ENCODE measurements around the gene PPAT.
"Not testable (repeated sequence)": the region's sequence is repeated elsewhere in the genome, so short reads cannot be mapped to it uniquely, and the experiment has no call there.

PPAT gene

DNA sequence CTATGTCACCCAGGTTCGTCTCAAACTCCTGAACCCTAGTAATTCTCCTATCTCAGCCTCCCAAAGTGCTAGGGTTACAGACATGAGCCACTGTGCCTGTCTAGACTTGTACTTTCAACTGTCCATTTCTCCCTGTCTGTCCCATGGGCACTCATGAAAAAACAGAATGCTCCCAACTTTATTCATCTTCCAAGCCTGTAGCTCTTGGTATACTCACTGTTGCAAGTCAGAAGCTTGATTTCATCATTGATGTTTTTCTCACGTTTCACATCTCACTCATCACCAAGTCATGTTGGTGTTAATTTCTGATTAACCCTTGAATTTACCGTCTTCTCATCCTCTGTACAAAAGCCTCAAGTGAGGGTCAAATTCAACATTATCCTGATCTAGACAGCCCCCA is 24.7 kb upstream of the PPAT start:
- Histone ChIP-seq H3K4me3 (no peak overlapping the region), H3K27ac (no peak overlapping the region)
- no peak for DNase-seq (ENCODE audit: low spot score)
- TF ChIP-seq, protein P1, sequence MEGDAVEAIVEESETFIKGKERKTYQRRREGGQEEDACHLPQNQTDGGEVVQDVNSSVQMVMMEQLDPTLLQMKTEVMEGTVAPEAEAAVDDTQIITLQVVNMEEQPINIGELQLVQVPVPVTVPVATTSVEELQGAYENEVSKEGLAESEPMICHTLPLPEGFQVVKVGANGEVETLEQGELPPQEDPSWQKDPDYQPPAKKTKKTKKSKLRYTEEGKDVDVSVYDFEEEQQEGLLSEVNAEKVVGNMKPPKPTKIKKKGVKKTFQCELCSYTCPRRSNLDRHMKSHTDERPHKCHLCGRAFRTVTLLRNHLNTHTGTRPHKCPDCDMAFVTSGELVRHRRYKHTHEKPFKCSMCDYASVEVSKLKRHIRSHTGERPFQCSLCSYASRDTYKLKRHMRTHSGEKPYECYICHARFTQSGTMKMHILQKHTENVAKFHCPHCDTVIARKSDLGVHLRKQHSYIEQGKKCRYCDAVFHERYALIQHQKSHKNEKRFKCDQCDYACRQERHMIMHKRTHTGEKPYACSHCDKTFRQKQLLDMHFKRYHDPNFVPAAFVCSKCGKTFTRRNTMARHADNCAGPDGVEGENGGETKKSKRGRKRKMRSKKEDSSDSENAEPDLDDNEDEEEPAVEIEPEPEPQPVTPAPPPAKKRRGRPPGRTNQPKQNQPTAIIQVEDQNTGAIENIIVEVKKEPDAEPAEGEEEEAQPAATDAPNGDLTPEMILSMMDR (IDR thresholded peaks at IDR 0.05): no peak

DNA sequence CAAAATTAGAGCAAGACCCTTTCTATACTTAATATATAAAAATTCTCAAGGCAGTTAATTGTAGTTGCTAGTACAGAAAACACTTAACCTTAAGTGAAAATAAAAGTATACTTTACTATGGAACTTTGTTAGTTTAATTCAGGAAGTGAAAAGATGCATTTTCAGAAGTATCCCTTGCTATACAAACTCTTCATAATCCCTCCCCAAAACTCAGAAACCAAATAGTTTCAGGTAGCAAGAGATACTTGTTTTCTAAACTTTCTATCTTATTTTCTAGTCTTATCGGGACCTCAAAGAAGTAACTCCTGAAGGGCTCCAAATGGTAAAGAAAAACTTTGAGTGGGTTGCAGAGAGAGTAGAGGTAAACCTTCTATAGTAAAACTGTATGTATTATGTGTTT is 14.9 kb upstream of the PPAT start:
- DNase-seq (ENCODE audit: low spot score): no peak
- Histone ChIP-seq H3K4me3 (no peak overlapping the region), H3K27ac (no peak overlapping the region)
- TF ChIP-seq, protein P1 (IDR thresholded peaks at IDR 0.05): no peak

DNA sequence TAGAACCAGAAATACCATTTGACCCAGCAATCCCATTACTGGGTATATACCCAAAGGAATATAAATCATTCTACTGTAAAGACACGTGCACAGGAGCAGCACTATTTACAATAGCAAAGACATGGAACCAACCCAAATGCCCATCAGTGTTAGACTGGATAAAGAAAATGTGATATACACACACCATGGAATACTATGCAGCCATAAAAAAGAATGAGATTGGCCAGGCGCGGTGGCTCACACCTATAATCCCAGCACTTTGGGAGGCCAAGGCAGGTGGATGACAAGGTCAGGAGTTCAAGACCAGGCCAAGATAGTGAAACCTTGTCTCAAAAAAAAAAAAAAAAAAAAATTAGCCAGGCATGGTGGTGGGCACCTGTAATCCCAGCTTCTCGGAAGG is 14.1 kb upstream of the PPAT start:
- H3K4me3 ChIP-seq; H3K27ac ChIP-seq; DNase-seq (ENCODE audit: low spot score): not testable (repeated sequence)

DNA sequence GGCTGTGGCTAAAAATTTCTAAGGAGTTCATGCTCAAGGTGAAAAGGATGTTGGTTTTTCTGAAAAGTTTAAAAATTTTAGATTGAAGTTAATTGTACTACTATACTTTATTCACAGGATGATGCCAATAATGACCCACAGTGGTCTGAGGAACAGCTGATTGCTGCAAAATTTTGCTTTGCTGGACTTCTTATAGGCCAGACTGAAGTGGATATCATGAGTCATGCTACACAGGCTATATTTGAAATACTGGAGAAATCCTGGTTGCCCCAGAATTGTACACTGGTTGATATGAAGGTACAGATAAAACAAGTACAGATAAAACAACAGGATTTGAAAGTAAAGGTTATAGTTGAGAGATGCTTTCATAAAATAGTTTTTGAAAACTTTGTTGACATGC is 12.9 kb upstream of the PPAT start:
- TF ChIP-seq, protein P1 (IDR thresholded peaks at IDR 0.05): no peak
- no peak for DNase-seq (ENCODE audit: low spot score)
- Histone ChIP-seq H3K27ac (no peak overlapping the region), H3K4me3 (no peak overlapping the region)

DNA sequence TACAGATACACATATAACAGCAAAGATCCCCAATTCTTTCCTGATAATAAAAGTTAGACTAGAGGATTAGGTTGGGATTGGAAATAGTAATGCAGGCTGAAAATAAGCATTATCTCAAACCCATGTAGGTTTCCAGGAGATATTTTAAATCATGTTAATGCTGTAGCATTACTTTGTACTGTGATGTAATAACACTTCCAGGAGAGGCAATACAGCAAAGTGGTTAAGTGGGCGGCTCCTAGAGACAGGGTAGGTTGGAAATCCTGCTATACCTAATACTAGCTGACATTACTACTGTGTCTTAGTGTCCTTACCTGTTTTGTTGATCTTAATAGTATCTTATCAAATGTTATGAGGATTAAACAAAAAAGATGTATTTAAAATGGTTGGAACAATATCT is 10.3 kb upstream of the PPAT start:
- no peak overlapping the region for H3K4me3 ChIP-seq
- TF ChIP-seq, protein P1 (IDR thresholded peaks at IDR 0.05): no peak
- no peak overlapping the region for H3K27ac ChIP-seq
- no peak for DNase-seq (ENCODE audit: low spot score)

DNA sequence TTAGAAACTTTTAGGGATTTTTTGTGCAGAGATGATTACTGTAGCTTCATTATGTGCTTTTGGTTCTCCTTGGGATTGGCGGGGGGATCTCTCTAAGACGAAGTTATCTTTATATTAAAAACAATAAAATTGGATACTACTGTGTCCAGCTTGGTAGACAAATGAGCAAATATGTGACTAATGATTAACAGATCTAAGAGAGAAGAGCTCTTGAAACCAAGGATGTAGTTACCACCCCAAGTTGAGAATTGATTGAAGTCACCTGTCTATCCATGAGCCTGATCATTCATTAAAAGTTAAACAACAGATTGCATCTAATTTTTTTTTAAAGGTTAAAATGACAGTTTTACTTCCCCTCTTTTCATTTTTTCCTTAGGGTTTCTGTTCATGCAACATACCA is 9.3 kb upstream of the PPAT start:
- no peak overlapping the region for H3K4me3 ChIP-seq
- no peak overlapping the region for H3K27ac ChIP-seq
- TF ChIP-seq, protein P1 (IDR thresholded peaks at IDR 0.05): no peak
- DNase-seq (ENCODE audit: low spot score): no peak

DNA sequence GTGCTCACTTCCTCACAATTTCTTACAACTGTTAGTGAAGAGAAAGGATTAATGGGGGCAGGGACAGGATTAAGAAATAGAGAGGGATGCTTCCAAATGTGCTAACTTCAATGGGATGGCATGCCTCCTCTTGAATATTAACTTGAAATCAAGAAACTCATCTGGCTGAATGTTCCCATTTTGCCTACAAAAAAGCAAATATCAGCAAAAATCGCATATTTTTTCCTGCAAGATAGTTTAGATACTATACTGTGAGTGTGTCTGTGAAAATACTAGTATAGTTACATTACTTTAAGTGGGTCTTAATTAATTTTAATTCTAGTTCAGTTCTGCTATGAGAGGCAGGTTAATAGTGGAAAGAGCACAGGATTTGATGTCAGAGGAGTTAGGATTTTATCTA is 5.6 kb upstream of the PPAT start:
- no peak for DNase-seq (ENCODE audit: low spot score)
- Histone ChIP-seq H3K4me3 (no peak overlapping the region), H3K27ac (no peak overlapping the region)
- TF ChIP-seq, protein P1 (IDR thresholded peaks at IDR 0.05): no peak

DNA sequence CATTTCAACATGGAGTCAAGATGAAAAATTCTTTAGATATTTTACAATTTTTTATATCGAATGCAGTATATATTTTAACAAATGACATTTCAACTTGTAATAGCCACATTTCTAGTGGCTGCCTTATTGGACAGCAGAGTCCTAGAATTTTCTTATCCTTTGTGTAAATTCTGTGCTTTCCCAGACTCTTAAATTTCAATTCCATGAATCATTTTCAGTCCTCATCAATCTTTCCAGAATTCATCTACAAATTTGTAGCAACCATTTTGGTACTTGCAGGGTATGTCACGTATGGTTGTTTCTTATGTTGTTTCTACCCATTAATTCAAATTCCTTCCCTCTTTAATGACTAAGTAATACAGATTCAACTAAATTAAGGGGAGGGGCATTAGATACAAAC is 3.4 kb upstream of the PPAT start:
- H3K27ac ChIP-seq: no peak overlapping the region
- no peak for DNase-seq (ENCODE audit: low spot score)

More for the DNA sequence above, 3.4 kb upstream of the PPAT start:
- TF ChIP-seq, protein P1 (IDR thresholded peaks at IDR 0.05): no peak
- H3K4me3 ChIP-seq: no peak overlapping the region

Measured in coronary artery (tissue), 2 donors.